ENCODE measurements around the gene POU2F2.

The POU2F2 gene

GRCh38 chr19:42098781-42099180, 33.5 kb downstream of the POU2F2 start:
- no peak for DNase-seq

GRCh38 chr19:42097461-42097860, 34.8 kb downstream of the POU2F2 start:
- DNase-seq: no peak

GRCh38 chr19:42096255-42096837, 35.9 kb downstream of the POU2F2 start:
- no peak for DNase-seq

GRCh38 chr19:42095814-42096230, 36.4 kb downstream of the POU2F2 start:
- no peak for DNase-seq

GRCh38 chr19:42095142-42095813, 37.0 kb downstream of the POU2F2 start:
- DNase-seq: no peak

GRCh38 chr19:42093926-42094325, 38.3 kb downstream of the POU2F2 start:
- no peak for DNase-seq

- no peak for DNase-seq
Observed at GRCh38 chr19:42093505-42093904, 38.7 kb downstream of the POU2F2 start.

- peak; percentile 52 for DNase-seq
Observed at GRCh38 chr19:42092350-42092749, 39.9 kb downstream of the POU2F2 start.

- DNase-seq: no peak
Observed at GRCh38 chr19:42091742-42092141, 40.5 kb downstream of the POU2F2 start.

GRCh38 chr19:42091300-42091699, 40.9 kb downstream of the POU2F2 start:
- DNase-seq: no peak

- no peak for DNase-seq
Observed at GRCh38 chr19:42090672-42091071, 41.6 kb downstream of the POU2F2 start.

- no peak for DNase-seq
Observed at GRCh38 chr19:42089772-42090171, 42.5 kb downstream of the POU2F2 start.

- DNase-seq: no peak
Observed at GRCh38 chr19:42089191-42089750, 43.0 kb downstream of the POU2F2 start.

GRCh38 chr19:42088471-42089190, 43.6 kb downstream of the POU2F2 start:
- DNase-seq: no peak

GRCh38 chr19:42086770-42087550, 45.3 kb downstream of the POU2F2 start:
- DNase-seq: no peak

- DNase-seq: no peak
Observed at GRCh38 chr19:42086188-42086736, 46.0 kb downstream of the POU2F2 start.

- no peak for DNase-seq
Observed at GRCh38 chr19:42083537-42083936, 48.7 kb downstream of the POU2F2 start.

- peak; percentile 18 for DNase-seq
Observed at GRCh38 chr19:42081584-42082203, 50.6 kb downstream of the POU2F2 start.

GRCh38 chr19:42080764-42081375, 51.4 kb downstream of the POU2F2 start:
- no peak for DNase-seq

- DNase-seq: no peak
Observed at GRCh38 chr19:42079886-42080763, 52.1 kb downstream of the POU2F2 start.

GRCh38 chr19:42079276-42079669, 53.0 kb downstream of the POU2F2 start:
- DNase-seq: no peak

All from NCI-H146 (cell line).